ENCODE results near the gene CLDN34. TPM values are rescaled to one million over a fixed set of nuclear protein-coding genes. Genes with fewer than 3 reads are reported as not detected.
A peak's percentile ranks its signal among the peaks of the same experiment; 100 is the strongest.

The CLDN34 gene
- total RNA-seq, 1 experiment from 2014 or later: not detected

DNA sequence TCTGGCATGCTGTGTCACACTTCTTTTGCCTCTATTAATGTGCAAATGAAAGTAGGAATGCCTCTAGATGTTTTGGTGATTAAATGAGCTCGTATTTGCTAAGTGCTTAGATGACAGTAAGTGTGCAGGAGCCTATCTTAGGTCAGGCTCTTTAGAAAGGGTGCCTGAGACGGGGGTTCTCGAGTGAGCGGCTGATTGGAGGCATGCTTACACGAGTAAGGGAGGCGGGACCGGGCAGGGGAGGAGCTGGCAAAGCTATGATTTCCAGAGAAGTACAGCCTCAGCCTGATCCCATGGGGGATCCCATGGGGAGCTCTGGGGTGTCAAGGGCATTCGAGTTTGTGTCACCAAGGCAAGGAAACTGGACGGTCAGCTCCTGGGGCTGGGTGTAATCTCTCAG lies 44.8 kb downstream of the CLDN34 start:
- Histone ChIP-seq H3K4me3 (ENCODE audit: low read length) (no peak overlapping the region), H3K27ac (ENCODE audit: low read length) (no peak overlapping the region), H3K36me3 (ENCODE audit: insufficient read depth, low read length) (no peaks in the 10 kb centered on the region), H3K9ac (ENCODE audit: low read length) (no peak overlapping the region), H3K79me2 (ENCODE audit: low read length) (no peaks in the 10 kb centered on the region), H3K4me2 (ENCODE audit: low read depth, low read length, poor library complexity, severe bottlenecking) (no peak overlapping the region), H2AFZ (ENCODE audit: low read length) (no peak overlapping the region), H3K4me1 (ENCODE audit: low read length) (no peaks in the 10 kb centered on the region), H3K9me2 (replicated peaks; ENCODE audit: insufficient read depth, low read length) (no peaks in the 10 kb centered on the region), H3K27me3 (ENCODE audit: low read length) (no peaks in the 10 kb centered on the region), H4K20me1 (ENCODE audit: insufficient read depth, low read depth, low read length) (no peaks in the 10 kb centered on the region), H3K9me3 (ENCODE audit: low read length) (no peaks in the 10 kb centered on the region)
- DNase-seq: no peak

DNA sequence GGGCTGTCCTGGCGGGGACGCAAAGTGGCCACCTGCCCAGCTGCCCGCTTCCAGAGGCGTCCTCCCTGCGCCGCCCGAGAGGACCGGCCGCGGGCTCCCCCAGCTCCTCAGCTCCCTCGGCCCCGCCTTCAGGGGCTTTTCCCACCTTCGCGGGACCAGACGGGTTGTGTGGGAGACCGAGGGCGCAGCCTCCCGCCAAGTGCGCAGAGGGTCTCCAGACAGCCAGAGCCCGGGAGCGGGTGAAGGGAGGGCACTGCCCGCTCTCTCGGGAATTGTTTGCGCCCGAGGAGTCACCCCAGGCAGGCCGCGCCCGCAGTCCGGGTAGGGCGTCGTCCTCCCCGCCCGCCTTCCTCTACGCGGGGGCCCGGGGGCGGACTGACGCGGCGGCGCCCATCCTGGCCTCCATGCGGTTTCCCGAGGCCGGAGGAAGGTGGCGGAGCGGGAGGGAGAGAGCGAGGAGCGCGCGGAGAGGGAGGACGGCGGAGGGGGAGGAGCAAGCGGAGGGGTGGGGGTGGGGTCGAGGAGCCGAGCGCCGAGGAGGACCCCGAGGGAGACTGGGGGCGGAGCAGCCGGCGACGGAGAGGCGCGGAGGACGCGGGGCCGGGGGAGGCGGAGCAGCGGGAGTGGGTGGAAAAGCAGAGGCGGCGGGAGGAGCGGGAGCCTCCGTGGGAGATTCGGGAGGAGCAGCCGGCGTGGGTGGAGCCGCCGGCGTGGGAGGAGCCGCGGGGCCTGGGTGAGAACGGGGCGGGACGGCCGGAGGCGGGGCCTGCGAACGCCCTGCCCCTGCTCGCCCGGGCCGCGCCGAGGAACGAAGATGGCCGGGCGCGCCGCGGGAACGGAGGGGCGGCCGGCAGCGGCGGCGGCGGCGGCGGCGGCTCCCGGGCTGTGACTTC lies 47.5 kb downstream of the CLDN34 start:
- peak; percentile 51 for DNase-seq
- H3K27me3 ChIP-seq (ENCODE audit: low read length): no peaks in the 10 kb centered on the region
- no peaks in the 10 kb centered on the region for H3K9me3 ChIP-seq (ENCODE audit: low read length)
- H3K79me2 ChIP-seq (ENCODE audit: low read length): no peaks in the 10 kb centered on the region
- H3K9ac ChIP-seq (ENCODE audit: low read length): no peak overlapping the region
- no peak overlapping the region for H3K4me2 ChIP-seq (ENCODE audit: low read depth, low read length, poor library complexity, severe bottlenecking)
- H3K4me3 ChIP-seq (ENCODE audit: low read length): no peak overlapping the region
- H3K9me2 ChIP-seq (replicated peaks; ENCODE audit: insufficient read depth, low read length): no peaks in the 10 kb centered on the region
- H2AFZ ChIP-seq (ENCODE audit: low read length): no peak overlapping the region
- H4K20me1 ChIP-seq (ENCODE audit: insufficient read depth, low read depth, low read length): no peaks in the 10 kb centered on the region
- no peaks in the 10 kb centered on the region for H3K4me1 ChIP-seq (ENCODE audit: low read length)
- H3K36me3 ChIP-seq (ENCODE audit: insufficient read depth, low read length): no peaks in the 10 kb centered on the region
- H3K27ac ChIP-seq (ENCODE audit: low read length): no peak overlapping the region

DNA sequence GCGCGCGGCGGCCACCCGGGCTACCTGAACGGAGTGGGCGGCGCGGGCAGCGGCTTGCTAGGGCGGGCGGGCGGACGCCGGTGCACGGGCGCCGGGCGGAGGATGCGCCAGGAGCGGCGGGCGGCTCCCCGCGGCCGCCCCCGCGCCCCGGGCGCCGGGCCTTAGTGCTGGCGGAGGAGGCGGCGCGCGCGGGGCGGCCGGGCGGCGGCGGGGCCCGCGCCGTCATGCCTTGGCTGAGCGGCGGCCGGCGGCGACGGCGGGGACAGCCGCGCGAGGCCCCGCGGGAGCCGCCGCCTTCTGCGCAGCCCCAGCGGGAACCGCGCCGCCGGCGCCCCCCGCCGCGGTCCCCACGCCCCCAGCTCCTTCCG lies 48.2 kb downstream of the CLDN34 start:
- Histone ChIP-seq H3K4me2 (ENCODE audit: low read depth, low read length, poor library complexity, severe bottlenecking) (no peak overlapping the region), H3K79me2 (ENCODE audit: low read length) (no peaks in the 10 kb centered on the region), H3K36me3 (ENCODE audit: insufficient read depth, low read length) (no peaks in the 10 kb centered on the region), H3K27me3 (ENCODE audit: low read length) (no peaks in the 10 kb centered on the region), H3K9ac (ENCODE audit: low read length) (no peak overlapping the region), H3K4me3 (ENCODE audit: low read length) (no peak overlapping the region), H3K9me2 (replicated peaks; ENCODE audit: insufficient read depth, low read length) (no peaks in the 10 kb centered on the region), H3K4me1 (ENCODE audit: low read length) (no peaks in the 10 kb centered on the region), H2AFZ (ENCODE audit: low read length) (no peak overlapping the region), H3K27ac (ENCODE audit: low read length) (no peak overlapping the region), H3K9me3 (ENCODE audit: low read length) (no peaks in the 10 kb centered on the region), H4K20me1 (ENCODE audit: insufficient read depth, low read depth, low read length) (no peaks in the 10 kb centered on the region)
- DNase-seq: no peak

DNA sequence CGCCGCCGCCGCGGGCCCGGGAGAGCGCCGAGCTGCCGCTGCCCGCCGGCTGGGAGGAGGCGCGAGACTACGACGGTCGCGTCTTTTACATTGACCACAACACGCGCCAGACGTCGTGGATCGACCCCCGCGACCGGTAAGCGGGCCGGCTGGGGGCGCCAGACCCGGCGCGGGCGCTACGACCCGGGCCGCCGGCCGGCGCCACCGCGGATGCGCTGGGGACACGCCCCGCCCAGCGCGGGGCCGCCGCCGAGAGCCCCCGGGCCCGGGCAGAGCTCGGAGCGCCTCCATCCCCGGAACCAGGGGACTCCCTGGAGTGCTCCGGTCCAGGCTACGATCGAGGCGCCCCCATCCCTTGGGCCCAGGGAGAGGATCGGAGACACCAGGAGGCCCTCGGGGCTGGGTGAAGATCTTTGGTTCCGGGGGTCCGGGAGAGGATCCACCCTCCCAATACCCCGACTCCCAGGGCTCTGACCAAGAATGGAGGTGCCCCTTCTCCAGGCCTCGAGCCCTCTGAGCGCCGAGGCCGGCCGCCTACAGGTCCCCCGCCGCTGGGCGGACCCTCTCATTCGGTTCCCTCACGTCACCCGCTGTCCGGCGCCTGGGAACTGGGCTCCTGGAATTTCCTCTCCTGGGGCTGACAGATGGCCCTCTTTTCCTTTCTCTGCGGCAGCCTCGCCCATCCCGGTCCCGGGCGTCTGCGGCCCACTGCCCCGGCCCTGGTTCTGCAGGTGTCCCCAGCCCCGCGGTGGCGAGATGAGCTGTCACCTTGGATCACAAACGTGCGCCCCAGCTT lies 48.8 kb downstream of the CLDN34 start:
- Histone ChIP-seq H3K27me3 (ENCODE audit: low read length) (no peaks in the 10 kb centered on the region), H3K4me2 (ENCODE audit: low read depth, low read length, poor library complexity, severe bottlenecking) (no peak overlapping the region), H3K27ac (ENCODE audit: low read length) (no peak overlapping the region), H3K9me2 (replicated peaks; ENCODE audit: insufficient read depth, low read length) (no peaks in the 10 kb centered on the region), H3K9ac (ENCODE audit: low read length) (no peak overlapping the region), H3K4me3 (ENCODE audit: low read length) (no peak overlapping the region), H3K9me3 (ENCODE audit: low read length) (no peaks in the 10 kb centered on the region), H2AFZ (ENCODE audit: low read length) (no peak overlapping the region), H4K20me1 (ENCODE audit: insufficient read depth, low read depth, low read length) (no peaks in the 10 kb centered on the region), H3K36me3 (ENCODE audit: insufficient read depth, low read length) (no peaks in the 10 kb centered on the region), H3K4me1 (ENCODE audit: low read length) (no peaks in the 10 kb centered on the region), H3K79me2 (ENCODE audit: low read length) (no peaks in the 10 kb centered on the region)
- no peak for DNase-seq

DNA sequence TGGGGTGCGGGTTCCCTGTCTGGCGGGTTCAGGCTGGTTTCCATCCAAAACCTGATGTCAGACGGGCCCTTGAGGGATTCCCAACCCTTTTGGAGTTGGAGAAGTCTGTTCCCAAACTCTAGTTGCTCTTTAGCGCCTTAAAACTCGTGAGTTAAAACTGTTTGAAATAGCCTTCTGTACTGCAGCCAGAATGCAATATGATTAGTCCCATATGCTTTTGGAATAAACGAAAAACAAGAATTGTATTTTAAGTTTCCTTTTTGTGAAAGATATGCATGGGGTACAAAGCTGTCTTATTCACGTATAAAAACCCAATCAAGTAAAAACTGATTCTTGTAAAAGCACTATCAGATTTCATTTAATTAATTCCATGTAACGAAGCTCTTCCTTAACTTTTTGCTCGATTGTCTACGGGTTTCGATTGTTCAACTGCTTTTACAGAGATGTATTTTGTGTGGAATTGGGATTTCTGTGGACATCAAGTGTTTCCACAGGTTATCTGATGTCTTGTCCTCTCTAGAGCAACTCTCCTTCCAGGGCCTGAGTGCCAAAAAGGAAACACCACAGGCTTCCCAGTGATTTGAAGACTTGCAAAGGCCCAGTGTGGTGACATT lies 49.5 kb downstream of the CLDN34 start:
- H3K79me2 ChIP-seq (ENCODE audit: low read length): no peaks in the 10 kb centered on the region

DNA sequence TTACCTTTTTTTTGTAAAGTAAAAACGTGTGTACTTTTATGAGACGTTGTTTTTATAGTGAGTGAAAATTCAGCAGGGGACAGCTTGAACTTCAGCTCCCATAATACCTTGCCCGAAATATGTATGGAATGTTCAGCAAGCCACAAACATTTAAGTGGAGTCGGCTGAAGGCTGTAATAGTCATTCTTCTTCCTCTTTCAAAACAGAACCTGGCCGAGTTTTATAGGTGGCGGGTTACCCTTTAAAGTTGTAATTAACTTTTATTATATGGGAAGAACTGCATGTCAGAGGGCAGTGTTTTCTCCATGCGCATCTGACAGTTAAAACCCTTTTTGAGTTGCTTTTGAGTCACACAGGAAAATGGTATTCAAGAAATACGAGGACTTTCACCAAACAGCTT lies 50.7 kb downstream of the CLDN34 start:
- Histone ChIP-seq H4K20me1 (ENCODE audit: insufficient read depth, low read depth, low read length) (no peaks in the 10 kb centered on the region), H3K36me3 (ENCODE audit: insufficient read depth, low read length) (no peaks in the 10 kb centered on the region), H3K4me1 (ENCODE audit: low read length) (no peaks in the 10 kb centered on the region), H3K79me2 (ENCODE audit: low read length) (no peaks in the 10 kb centered on the region), H2AFZ (ENCODE audit: low read length) (no peak overlapping the region), H3K27me3 (ENCODE audit: low read length) (no peaks in the 10 kb centered on the region), H3K4me2 (ENCODE audit: low read depth, low read length, poor library complexity, severe bottlenecking) (no peak overlapping the region), H3K27ac (ENCODE audit: low read length) (no peak overlapping the region), H3K9ac (ENCODE audit: low read length) (no peak overlapping the region), H3K9me3 (ENCODE audit: low read length) (no peaks in the 10 kb centered on the region), H3K9me2 (replicated peaks; ENCODE audit: insufficient read depth, low read length) (no peaks in the 10 kb centered on the region), H3K4me3 (ENCODE audit: low read length) (no peak overlapping the region)
- no peak for DNase-seq

More for the DNA sequence above, 49.5 kb downstream of the CLDN34 start:
- Histone ChIP-seq H3K27ac (ENCODE audit: low read length) (no peak overlapping the region), H3K9me3 (ENCODE audit: low read length) (no peaks in the 10 kb centered on the region), H4K20me1 (ENCODE audit: insufficient read depth, low read depth, low read length) (no peaks in the 10 kb centered on the region), H3K4me3 (ENCODE audit: low read length) (no peak overlapping the region), H3K27me3 (ENCODE audit: low read length) (no peaks in the 10 kb centered on the region), H3K9ac (ENCODE audit: low read length) (no peak overlapping the region), H3K4me2 (ENCODE audit: low read depth, low read length, poor library complexity, severe bottlenecking) (no peak overlapping the region), H3K4me1 (ENCODE audit: low read length) (no peaks in the 10 kb centered on the region), H3K9me2 (replicated peaks; ENCODE audit: insufficient read depth, low read length) (no peaks in the 10 kb centered on the region), H3K36me3 (ENCODE audit: insufficient read depth, low read length) (no peaks in the 10 kb centered on the region), H2AFZ (ENCODE audit: low read length) (no peak overlapping the region)
- DNase-seq: no peak

Other genes starting within 250 kb of the CLDN34 start
- not detected in 2 replicates for gene GPR143, start 201.5 kb upstream of the CLDN34 start, total RNA-seq (2014; rRNA removed; shearing (Covaris generic); ENCODE audit: low replicate concordance)
- gene SHROOM2, start 180.9 kb upstream of the CLDN34 start, total RNA-seq (2014; rRNA removed; shearing (Covaris generic); ENCODE audit: low replicate concordance): 0.11 and 0.15 TPM in 2 replicates
- 4.3 and 6.3 TPM in 2 replicates for gene CLCN4, start 189.6 kb downstream of the CLDN34 start, total RNA-seq (2014; rRNA removed; shearing (Covaris generic); ENCODE audit: low replicate concordance)